ENCODE data around the gene GOLGA8B. TPM values are rescaled to one million over a fixed set of nuclear protein-coding genes. Genes with fewer than 3 reads are reported as not detected.

The GOLGA8B gene
- total and polyA plus RNA-seq, 9 donors = 56.3 to 144 (median 86.1) TPM

DNA sequence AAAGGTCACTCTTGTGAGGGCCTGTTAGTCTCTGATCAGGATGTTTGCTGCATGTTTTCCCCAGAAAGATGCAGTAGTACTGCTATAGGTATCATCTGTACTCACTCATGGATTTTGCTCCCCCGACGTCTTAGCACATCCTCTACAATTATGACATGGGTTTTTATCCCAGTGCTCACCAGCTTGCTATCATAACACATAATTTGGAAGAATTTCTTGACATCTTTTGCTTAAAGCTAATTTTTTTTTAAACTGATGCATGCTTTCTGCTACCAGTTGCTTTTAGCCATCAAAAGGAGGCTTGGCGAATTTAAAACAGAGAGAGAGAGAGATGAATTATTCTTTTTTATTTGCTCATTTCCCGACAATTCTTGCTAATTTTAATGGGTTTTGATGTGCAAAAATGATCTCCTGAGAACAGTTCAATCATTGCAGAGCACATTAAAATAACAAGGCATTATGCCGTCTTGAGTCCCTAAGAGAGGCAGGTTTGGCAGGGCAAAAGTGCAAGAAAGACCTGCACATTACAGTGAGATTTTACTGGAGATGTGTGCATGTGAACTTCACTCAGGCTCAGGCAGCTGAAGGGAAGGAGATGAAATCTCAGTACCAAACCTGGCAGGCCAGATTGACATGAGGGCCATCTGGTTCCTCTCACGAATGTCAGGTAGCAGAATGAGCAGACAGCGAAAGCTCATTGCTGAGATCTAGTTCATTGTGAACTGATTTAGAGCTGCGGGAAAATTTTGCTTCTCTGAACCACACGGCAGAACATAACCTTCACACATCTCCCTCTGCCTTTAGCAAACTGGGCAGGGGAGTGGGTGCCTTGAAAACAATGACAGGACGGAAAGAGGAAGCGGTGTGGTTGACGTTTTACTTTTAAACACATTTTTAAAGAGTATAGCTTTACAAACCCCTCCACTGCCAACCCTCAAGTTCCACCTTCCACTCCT lies 25.9 kb upstream of the GOLGA8B start:
- Histone ChIP-seq H3K27me3 (no peaks in the 10 kb centered on the region), H3K9me3 (no peaks in the 10 kb centered on the region), H3K36me3 (no peaks in the 10 kb centered on the region), H3K27ac (no peak overlapping the region), H3K4me3 (no peak overlapping the region), H3K4me1 (ENCODE audit: insufficient read depth) (no peaks in the 10 kb centered on the region)
- intact Hi-C loops (cut with DNase I) = no loop called here
- no peak for DNase-seq
- no peak for TF ChIP-seq EP300 (IDR thresholded peaks at IDR 0.05)
- no peak for TF ChIP-seq POLR2A (IDR thresholded peaks at IDR 0.05)
- TF ChIP-seq, protein P1, sequence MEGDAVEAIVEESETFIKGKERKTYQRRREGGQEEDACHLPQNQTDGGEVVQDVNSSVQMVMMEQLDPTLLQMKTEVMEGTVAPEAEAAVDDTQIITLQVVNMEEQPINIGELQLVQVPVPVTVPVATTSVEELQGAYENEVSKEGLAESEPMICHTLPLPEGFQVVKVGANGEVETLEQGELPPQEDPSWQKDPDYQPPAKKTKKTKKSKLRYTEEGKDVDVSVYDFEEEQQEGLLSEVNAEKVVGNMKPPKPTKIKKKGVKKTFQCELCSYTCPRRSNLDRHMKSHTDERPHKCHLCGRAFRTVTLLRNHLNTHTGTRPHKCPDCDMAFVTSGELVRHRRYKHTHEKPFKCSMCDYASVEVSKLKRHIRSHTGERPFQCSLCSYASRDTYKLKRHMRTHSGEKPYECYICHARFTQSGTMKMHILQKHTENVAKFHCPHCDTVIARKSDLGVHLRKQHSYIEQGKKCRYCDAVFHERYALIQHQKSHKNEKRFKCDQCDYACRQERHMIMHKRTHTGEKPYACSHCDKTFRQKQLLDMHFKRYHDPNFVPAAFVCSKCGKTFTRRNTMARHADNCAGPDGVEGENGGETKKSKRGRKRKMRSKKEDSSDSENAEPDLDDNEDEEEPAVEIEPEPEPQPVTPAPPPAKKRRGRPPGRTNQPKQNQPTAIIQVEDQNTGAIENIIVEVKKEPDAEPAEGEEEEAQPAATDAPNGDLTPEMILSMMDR (IDR thresholded peaks at IDR 0.05) = no peak
- 72% methylated on average over 12 of the region's 12 CpGs for WGBS, 3 donors

DNA sequence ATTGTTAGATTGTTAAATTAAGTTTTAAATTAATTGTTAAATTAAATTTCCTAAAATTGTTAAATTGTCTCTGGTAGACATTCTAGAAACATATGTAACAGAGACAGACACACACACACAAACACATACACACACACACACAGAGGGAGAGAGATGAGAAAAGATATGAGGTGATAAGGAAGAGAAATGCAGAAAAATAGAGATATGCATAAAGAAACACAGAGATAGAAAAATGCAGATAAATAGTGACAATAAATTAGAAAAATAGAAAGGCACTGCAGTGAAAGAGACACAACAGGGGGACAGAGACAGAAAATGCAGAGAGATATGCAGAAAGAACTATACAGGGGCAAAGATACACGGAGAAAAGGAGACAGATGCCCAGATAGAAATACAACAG lies 25.1 kb upstream of the GOLGA8B start:
- no peak for DNase-seq
- 72 to 86% (median 74%) methylated on average over 1 of the region's 1 CpG for WGBS, 3 donors
- Histone ChIP-seq H3K4me3 (no peak overlapping the region), H3K36me3 (no peaks in the 10 kb centered on the region), H3K9me3 (no peaks in the 10 kb centered on the region), H3K4me1 (ENCODE audit: insufficient read depth) (no peaks in the 10 kb centered on the region), H3K27ac (no peak overlapping the region), H3K27me3 (no peaks in the 10 kb centered on the region)
- TF ChIP-seq, protein P1 (IDR thresholded peaks at IDR 0.05) = no peak
- no peak for TF ChIP-seq EP300 (IDR thresholded peaks at IDR 0.05)
- no peak for TF ChIP-seq POLR2A (IDR thresholded peaks at IDR 0.05)
- intact Hi-C loops (cut with DNase I) = no loop called here

DNA sequence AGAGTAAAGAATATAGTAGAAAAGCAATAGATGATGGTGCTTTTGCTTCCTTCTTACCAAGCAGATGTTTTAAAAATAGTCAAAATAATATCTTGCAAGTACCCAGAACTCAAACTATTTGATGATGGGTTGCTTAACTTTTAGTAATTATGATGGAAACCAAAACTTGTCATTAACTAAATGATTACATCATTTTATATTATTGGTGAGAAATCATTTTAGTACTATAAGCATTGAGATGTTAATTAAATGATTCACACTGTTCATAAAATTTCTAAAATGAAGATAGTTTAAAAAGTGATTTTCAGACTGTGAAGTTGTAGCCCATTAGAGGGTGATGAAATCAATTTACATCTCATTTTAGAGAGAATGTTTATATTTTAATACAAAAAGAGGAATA lies 24.4 kb upstream of the GOLGA8B start:
- TF ChIP-seq POLR2A (IDR thresholded peaks at IDR 0.05) = no peak
- Histone ChIP-seq H3K4me3 (no peak overlapping the region), H3K36me3 (no peaks in the 10 kb centered on the region), H3K4me1 (ENCODE audit: insufficient read depth) (no peaks in the 10 kb centered on the region), H3K27me3 (no peaks in the 10 kb centered on the region), H3K9me3 (no peaks in the 10 kb centered on the region), H3K27ac (no peak overlapping the region)
- DNase-seq = no peak
- intact Hi-C loops (cut with DNase I) = no loop called here

DNA sequence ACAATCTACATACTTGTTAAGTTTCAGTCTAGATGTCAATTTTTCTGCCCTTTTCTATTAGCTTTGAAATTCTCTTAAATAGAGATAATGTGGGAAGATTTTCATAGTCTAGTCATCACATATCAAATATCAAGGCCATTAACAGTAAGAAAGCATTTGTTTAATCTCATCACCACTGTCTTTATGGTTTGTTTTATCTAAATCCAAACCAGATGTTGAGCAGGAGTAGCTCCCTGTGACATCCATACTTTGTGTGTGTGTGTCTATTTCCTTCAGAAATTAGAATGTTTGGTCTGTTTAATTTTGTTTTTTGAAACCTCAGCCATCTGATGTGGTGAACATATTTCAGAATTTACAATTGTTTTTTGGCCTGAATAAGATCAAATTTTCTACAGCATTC lies 23.1 kb upstream of the GOLGA8B start:
- Histone ChIP-seq H3K36me3 (no peaks in the 10 kb centered on the region), H3K27me3 (no peaks in the 10 kb centered on the region), H3K9me3 (no peaks in the 10 kb centered on the region), H3K4me3 (no peak overlapping the region), H3K4me1 (ENCODE audit: insufficient read depth) (no peaks in the 10 kb centered on the region), H3K27ac (no peak overlapping the region)
- TF ChIP-seq EP300 (IDR thresholded peaks at IDR 0.05) (no peak), POLR2A (IDR thresholded peaks at IDR 0.05) (no peak)
- TF ChIP-seq, protein P1 (IDR thresholded peaks at IDR 0.05) = no peak
- intact Hi-C loops (cut with DNase I) = no loop called here
- DNase-seq = no peak

DNA sequence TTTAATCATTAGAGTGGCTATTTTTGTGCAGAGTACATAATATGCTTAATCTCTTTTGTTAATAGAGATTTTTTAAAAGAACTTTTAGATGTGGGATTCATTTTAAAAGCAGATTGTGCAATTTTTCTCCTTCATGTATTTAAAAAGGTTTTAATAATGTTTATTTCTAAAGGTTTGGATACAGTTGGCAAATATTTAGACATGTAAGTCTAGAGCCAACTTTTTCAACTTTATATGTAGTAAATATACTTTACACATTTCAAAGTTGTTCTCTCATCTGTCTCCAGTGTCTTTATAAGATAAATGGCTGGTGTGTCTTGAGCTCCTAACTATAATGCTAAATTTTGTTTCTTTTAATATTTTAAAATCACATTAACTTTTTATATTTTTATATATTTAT lies 22.7 kb upstream of the GOLGA8B start:
- H3K4me3 ChIP-seq = no peak overlapping the region
- TF ChIP-seq EP300 (IDR thresholded peaks at IDR 0.05) = no peak
- no peak for TF ChIP-seq POLR2A (IDR thresholded peaks at IDR 0.05)
- no peak overlapping the region for H3K27ac ChIP-seq
- H3K9me3 ChIP-seq = no peaks in the 10 kb centered on the region
- H3K27me3 ChIP-seq = no peaks in the 10 kb centered on the region
- no peaks in the 10 kb centered on the region for H3K36me3 ChIP-seq
- H3K4me1 ChIP-seq (ENCODE audit: insufficient read depth) = no peaks in the 10 kb centered on the region
- intact Hi-C loops (cut with DNase I) = no loop called here
- no peak for DNase-seq

Measured in ovary (tissue), 9 donors.